PC-9 (cell line): ENCODE data around the gene ZNF438. TPM values are rescaled to one million over a fixed set of nuclear protein-coding genes. Genes with fewer than 3 reads are reported as not detected.
"Not testable (repeated sequence)": the region's sequence is repeated elsewhere in the genome, so short reads cannot be mapped to it uniquely, and the experiment has no call there.

Experiments used
- BruUV-seq: library from RNA; stranded (reverse); fragments of 400-500 nt; replicated peaks from 2 replicates; lab custom pipeline; 2021; lab: Mats Ljungman, UMichigan
- CTCF ChIA-PET: fragments of 300-600 bp; sonication (Branson Sonifier 250); formaldehyde crosslinking; loops from one replicate; lab custom pipeline; 2022; ENCODE audit warnings: antibody characterized with exemption; lab: Charles Lee
- POLR2A ChIA-PET: fragments of 300-600 bp; sonication (Branson Sonifier 250); formaldehyde crosslinking; loops from one replicate; lab custom pipeline; 2022; ENCODE audit warnings: antibody characterized with exemption; ENCODE audit not compliant: unreplicated experiment; lab: Charles Lee
- DNase-seq, 2 experiments: peaks; one replicate each; pipeline versions ENCODE4 v3.0.0 to v3.0.0-alpha.2; 2015 to 2022; ENCODE audit warnings: mixed read lengths in 1 of 2
- H2AFZ ChIP-seq: fragments of 200-600 bp; sonication (generic); 2 replicates; pipeline ENCODE4 v1.8.1; 2017; ENCODE audit warnings: antibody characterized with exemption
- H3F3A ChIP-seq: fragments of 200-600 bp; sonication (generic); 2 replicates; pipeline ENCODE4 v1.8.1; 2017; ENCODE audit warnings: antibody characterized with exemption, mild to moderate bottlenecking, low read depth; ENCODE audit not compliant: insufficient read depth
- H3K27ac ChIP-seq: fragments of 200-600 bp; sonication (generic); 2 replicates; pipeline ENCODE4 v1.6.1; 2016; ENCODE audit warnings: mixed run types
- H3K27me3 ChIP-seq: fragments of 200-600 bp; sonication (generic); 2 replicates; pipeline ENCODE4 v1.6.1; 2016; ENCODE audit warnings: low read depth, mixed run types; ENCODE audit not compliant: insufficient read depth
- H3K36me3 ChIP-seq: fragments of 200-600 bp; sonication (generic); 2 replicates; pipeline ENCODE4 v1.6.1; 2016; ENCODE audit warnings: low read depth, mixed run types
- H3K4me1 ChIP-seq: fragments of 200-600 bp; sonication (generic); replicated peaks from 2 replicates; pipeline ENCODE4 v1.6.1; 2016; ENCODE audit warnings: mixed run types; ENCODE audit not compliant: insufficient read depth
- H3K4me2 ChIP-seq: fragments of 200-600 bp; sonication (generic); 2 replicates; pipeline ENCODE4 v1.6.1; 2017; ENCODE audit warnings: mixed run types
- H3K4me3 ChIP-seq: fragments of 200-600 bp; sonication (generic); 2 replicates; pipeline ENCODE4 v1.6.1; 2016; ENCODE audit warnings: mixed run types
- H3K79me2 ChIP-seq: fragments of 200-600 bp; sonication (generic); 2 replicates; pipeline ENCODE4 v1.6.1; 2017; ENCODE audit warnings: low read depth, mixed run types
- H3K9me2 ChIP-seq: fragments of 200-600 bp; sonication (generic); 2 replicates; pipeline ENCODE4 v1.8.1; 2017; ENCODE audit warnings: mild to moderate bottlenecking; ENCODE audit not compliant: insufficient read depth
- H3K9me3 ChIP-seq: fragments of 200-600 bp; sonication (generic); 2 replicates; pipeline ENCODE4 v1.8.1; 2016; ENCODE audit warnings: low read depth; ENCODE audit not compliant: insufficient read depth
- H4K20me1 ChIP-seq: fragments of 200-600 bp; sonication (generic); 2 replicates; pipeline ENCODE4 v1.8.1; 2017; ENCODE audit not compliant: insufficient read depth
- EZH2 ChIP-seq: fragments of 200-600 bp; sonication (generic); IDR thresholded peaks from 2 replicates; pipeline ENCODE4 v1.8.0; 2017; ENCODE audit warnings: antibody characterized with exemption, low read depth
- intact Hi-C: fragments of 100-400 bp; cut with micrococcal nuclease; formaldehyde crosslinking; loops from one replicate; pipeline ENCODE4 v1.10.0; 2022; ENCODE audit not compliant: unreplicated experiment
- total RNA-seq: library from RNA; stranded (reverse); gene quantifications from 2 replicates; pipeline ENCODE4 v1.2.3, GENCODE V29; 2021
- TF ChIP-seq, protein P1 (sequence below): fragments of 200-600 bp; sonication (generic); conservative IDR thresholded peaks from 2 replicates; pipeline ENCODE4 v1.6.1; 2017; ENCODE audit warnings: mixed run types, antibody characterized with exemption, mild to moderate bottlenecking, moderate library complexity

The ZNF438 gene
- total RNA-seq, 1 experiment from 2014 or later, result 4.7 TPM

DNA sequence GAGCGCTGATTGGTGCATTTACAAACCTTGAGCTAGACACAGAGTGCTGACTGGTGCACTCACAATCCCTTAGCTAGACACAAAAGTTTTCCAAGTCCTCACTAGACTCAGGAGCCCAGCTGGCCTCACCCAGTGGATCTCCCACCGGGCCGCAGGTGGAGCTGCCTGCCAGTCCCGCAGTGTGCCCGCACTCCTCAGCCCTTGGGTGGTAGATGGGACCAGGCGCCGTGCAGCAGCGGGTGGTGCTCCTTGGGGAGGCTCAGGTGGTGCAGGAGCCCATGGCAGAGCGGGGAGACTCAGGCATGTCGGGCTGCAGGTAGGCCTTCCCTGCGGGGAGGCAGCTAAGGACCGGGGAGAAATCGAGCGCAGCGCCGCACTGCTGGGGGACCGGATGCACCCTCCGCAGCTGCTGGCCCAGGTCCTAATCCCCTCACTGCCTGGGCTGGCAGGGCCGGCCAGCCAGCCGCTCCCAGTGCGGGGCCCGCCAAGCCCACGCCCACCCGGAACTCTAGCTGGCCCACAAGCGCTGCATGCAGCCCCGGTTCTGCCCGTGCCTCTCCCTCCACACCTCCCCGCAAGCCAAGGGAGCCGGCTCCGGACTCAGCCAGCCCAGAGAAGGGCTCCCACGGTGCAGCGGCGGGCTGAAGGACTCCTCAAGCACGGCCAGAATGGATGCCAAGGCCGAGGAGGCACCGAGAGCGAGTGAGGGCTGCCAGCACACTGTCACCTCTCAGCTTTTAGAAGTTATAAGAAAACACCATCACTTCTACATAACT is 128.9 kb downstream of the ZNF438 start:
- Histone ChIP-seq H4K20me1 (no peaks in the 10 kb centered on the region), H3K27me3 (no peaks in the 10 kb centered on the region), H3K9me3 (no peaks in the 10 kb centered on the region), H3K36me3 (no peaks in the 10 kb centered on the region), H3K4me3 (no peak overlapping the region), H3F3A (no peaks in the 10 kb centered on the region), H3K4me2 (no peak overlapping the region), H3K27ac (no peak overlapping the region), H3K79me2 (no peaks in the 10 kb centered on the region), H3K4me1 (no peaks in the 10 kb centered on the region), H2AFZ (no peak overlapping the region), H3K9me2 (no peaks in the 10 kb centered on the region)
- BruUV-seq, result no TSS peak
- DNase-seq, result no peak
- ChIA-PET CTCF (interaction anchor here (0.6 kb wide), 1 partner anchor 1868 kb away, joined by 4 read pairs; no protein-coding TSS in a partner anchor), POLR2A (no interaction called here)
- TF ChIP-seq, protein P1, sequence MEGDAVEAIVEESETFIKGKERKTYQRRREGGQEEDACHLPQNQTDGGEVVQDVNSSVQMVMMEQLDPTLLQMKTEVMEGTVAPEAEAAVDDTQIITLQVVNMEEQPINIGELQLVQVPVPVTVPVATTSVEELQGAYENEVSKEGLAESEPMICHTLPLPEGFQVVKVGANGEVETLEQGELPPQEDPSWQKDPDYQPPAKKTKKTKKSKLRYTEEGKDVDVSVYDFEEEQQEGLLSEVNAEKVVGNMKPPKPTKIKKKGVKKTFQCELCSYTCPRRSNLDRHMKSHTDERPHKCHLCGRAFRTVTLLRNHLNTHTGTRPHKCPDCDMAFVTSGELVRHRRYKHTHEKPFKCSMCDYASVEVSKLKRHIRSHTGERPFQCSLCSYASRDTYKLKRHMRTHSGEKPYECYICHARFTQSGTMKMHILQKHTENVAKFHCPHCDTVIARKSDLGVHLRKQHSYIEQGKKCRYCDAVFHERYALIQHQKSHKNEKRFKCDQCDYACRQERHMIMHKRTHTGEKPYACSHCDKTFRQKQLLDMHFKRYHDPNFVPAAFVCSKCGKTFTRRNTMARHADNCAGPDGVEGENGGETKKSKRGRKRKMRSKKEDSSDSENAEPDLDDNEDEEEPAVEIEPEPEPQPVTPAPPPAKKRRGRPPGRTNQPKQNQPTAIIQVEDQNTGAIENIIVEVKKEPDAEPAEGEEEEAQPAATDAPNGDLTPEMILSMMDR, result no peak
- TF ChIP-seq EZH2, result no peak
- intact Hi-C loops, result no loop called here

DNA sequence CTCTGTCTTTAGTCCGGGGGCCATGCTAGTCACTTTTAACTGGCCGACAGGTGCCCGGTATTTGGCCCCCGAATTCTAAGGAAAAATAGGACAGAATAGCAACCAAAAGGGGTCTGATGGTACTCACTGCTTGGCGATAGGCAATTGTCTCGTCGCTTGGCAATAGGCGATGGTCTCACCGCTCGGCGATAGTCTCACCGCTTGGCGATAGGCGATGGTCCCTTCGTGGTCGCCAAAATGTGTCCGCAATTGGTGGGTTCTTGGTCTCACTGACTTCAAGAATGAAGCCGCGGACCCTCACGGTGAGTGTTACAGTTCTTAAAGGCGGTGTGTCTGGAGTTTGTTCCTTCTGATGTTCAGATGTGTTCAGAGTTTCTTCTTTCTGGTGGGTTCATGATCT is 130.2 kb downstream of the ZNF438 start:
- H3K79me2 ChIP-seq, H3K4me3 ChIP-seq, H3K4me1 ChIP-seq, H3K36me3 ChIP-seq, H4K20me1 ChIP-seq, H3K9me2 ChIP-seq, H3K9me3 ChIP-seq, H3K27ac ChIP-seq, H3K27me3 ChIP-seq, H2AFZ ChIP-seq, H3F3A ChIP-seq, DNase-seq, intact Hi-C loops, BruUV-seq, H3K4me2 ChIP-seq, CTCF ChIA-PET, POLR2A ChIA-PET: not testable (repeated sequence)

DNA sequence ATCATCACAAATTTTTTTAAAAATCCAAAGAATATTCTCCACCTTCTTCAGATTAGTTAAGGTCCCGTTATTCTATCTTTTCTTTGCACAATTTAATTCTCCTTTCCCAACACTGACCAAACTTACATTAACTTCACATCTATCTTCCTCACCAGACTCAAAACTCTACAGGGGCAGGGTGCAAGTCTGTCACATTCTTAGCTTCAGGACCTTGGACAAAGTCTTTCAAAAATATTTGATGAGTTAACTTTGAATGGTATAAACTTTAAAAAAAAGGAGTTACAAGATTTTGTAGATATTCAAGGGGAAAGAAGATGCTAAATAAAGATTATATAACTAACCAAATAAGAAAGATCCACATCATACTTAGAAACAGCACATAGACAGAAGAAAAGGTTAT is 132.7 kb downstream of the ZNF438 start:
- ChIA-PET POLR2A (no interaction called here), CTCF (no interaction called here)
- DNase-seq, result no peak
- Histone ChIP-seq H2AFZ (no peak overlapping the region), H3K27me3 (no peaks in the 10 kb centered on the region), H3K4me1 (no peaks in the 10 kb centered on the region), H3F3A (no peaks in the 10 kb centered on the region), H4K20me1 (no peaks in the 10 kb centered on the region), H3K79me2 (no peaks in the 10 kb centered on the region), H3K9me3 (no peaks in the 10 kb centered on the region), H3K4me2 (no peak overlapping the region), H3K36me3 (no peaks in the 10 kb centered on the region), H3K27ac (no peak overlapping the region), H3K4me3 (no peak overlapping the region), H3K9me2 (no peaks in the 10 kb centered on the region)
- intact Hi-C loops, result no loop called here
- TF ChIP-seq, protein P1, result no peak
- TF ChIP-seq EZH2, result no peak
- BruUV-seq, result no TSS peak

DNA sequence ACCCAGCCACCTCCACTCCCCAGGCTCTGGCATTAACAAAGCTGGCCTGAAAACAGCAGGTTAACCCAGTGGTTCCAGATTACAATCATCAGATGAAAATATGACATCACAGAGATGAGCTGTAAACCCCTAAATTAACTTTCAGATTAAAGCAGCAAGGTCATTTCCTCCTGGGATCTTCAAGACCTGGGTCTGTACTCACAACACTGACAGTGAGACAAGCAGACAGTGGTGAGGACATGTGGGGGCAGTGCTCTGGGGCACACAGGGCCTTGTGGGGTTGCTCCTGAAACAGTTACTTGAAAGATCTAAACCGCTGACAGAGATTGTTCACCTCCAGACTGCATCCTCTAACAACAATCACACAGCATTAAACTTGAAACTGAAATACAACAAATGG is 134.1 kb downstream of the ZNF438 start:
- H3K27ac ChIP-seq, result no peak overlapping the region
- TF ChIP-seq, protein P1, result no peak
- no peak for TF ChIP-seq EZH2
- no peaks in the 10 kb centered on the region for H3K79me2 ChIP-seq
- H3K4me3 ChIP-seq, result no peak overlapping the region
- ChIA-PET POLR2A (no interaction called here), CTCF (no interaction called here)
- DNase-seq, result no peak
- intact Hi-C loops, result no loop called here
- no peaks in the 10 kb centered on the region for H3K36me3 ChIP-seq
- H3K4me1 ChIP-seq, result no peaks in the 10 kb centered on the region
- no peak overlapping the region for H2AFZ ChIP-seq
- H3K9me3 ChIP-seq, result no peaks in the 10 kb centered on the region
- H3K27me3 ChIP-seq, result no peaks in the 10 kb centered on the region
- no peaks in the 10 kb centered on the region for H3K9me2 ChIP-seq
- no peaks in the 10 kb centered on the region for H3F3A ChIP-seq
- no TSS peak for BruUV-seq
- H4K20me1 ChIP-seq, result no peaks in the 10 kb centered on the region
- no peak overlapping the region for H3K4me2 ChIP-seq
